Cardiac muscle cell (in vitro differentiated cells and primary cell): ENCODE measurements around the gene MFRP. TPM values are rescaled to one million over a fixed set of nuclear protein-coding genes. Genes with fewer than 3 reads are reported as not detected.

Experiments
- DNase-seq, 2 donors: peaks; one replicate each; pipeline versions ENCODE4 v3.0.0 to v3.0.0-alpha.2; 2010 to 2017; ENCODE audit warnings: low read depth in 1 of 2, low spot score in 1 of 2
- H3K27ac ChIP-seq: fragments of 200-600 bp; sonication (generic); 2 replicates; pipeline ENCODE4 v1.5.1; 2016
- H3K27me3 ChIP-seq: fragments of 200-600 bp; sonication (generic); 2 replicates; pipeline ENCODE4 v1.6.0; 2016; ENCODE audit warnings: control low read depth
- H3K36me3 ChIP-seq: fragments of 200-600 bp; sonication (generic); 2 replicates; pipeline ENCODE4 v1.5.1; 2016; ENCODE audit warnings: control low read depth
- H3K4me1 ChIP-seq: fragments of 200-600 bp; sonication (generic); 2 replicates; pipeline ENCODE4 v1.8.1; 2017; ENCODE audit warnings: low read depth, mild to moderate bottlenecking, mixed run types
- H3K4me3 ChIP-seq: fragments of 200-600 bp; sonication (generic); 2 replicates; pipeline ENCODE4 v1.5.1; 2016; ENCODE audit warnings: mild to moderate bottlenecking
- H3K9me3 ChIP-seq: fragments of 200-600 bp; sonication (generic); 2 replicates; pipeline ENCODE4 v1.5.1; 2017; ENCODE audit warnings: low read depth, mild to moderate bottlenecking, control low read depth
- polyA plus RNA-seq: library from polyadenylated mRNA; unstranded; fragments of >200 nt; fragmentation: Nextera tagmentation; extraction: Ambion mirVana; gene quantifications from 2 replicates; pipeline ENCODE4 v1.2.1, GENCODE V29; 2016
- total RNA-seq: library from RNA; depleted of rRNA; stranded (reverse); fragments of >200 nt; gene quantifications from 2 replicates; pipeline ENCODE4 v1.2.3, GENCODE V29; 2016
- TF ChIP-seq, protein P1 (sequence below): IDR thresholded peaks from 2 replicates; pipeline ENCODE4 v1.5.1; 2012; ENCODE audit warnings: low read depth, mild to moderate bottlenecking, low read length

The MFRP gene
- total and polyA plus RNA-seq, 2 experiments from 2014 or later, result not detected

- peaks cover 26% of the 10 kb centered on the region for H3K27me3 ChIP-seq
- TF ChIP-seq, protein P1, sequence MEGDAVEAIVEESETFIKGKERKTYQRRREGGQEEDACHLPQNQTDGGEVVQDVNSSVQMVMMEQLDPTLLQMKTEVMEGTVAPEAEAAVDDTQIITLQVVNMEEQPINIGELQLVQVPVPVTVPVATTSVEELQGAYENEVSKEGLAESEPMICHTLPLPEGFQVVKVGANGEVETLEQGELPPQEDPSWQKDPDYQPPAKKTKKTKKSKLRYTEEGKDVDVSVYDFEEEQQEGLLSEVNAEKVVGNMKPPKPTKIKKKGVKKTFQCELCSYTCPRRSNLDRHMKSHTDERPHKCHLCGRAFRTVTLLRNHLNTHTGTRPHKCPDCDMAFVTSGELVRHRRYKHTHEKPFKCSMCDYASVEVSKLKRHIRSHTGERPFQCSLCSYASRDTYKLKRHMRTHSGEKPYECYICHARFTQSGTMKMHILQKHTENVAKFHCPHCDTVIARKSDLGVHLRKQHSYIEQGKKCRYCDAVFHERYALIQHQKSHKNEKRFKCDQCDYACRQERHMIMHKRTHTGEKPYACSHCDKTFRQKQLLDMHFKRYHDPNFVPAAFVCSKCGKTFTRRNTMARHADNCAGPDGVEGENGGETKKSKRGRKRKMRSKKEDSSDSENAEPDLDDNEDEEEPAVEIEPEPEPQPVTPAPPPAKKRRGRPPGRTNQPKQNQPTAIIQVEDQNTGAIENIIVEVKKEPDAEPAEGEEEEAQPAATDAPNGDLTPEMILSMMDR, result no peak
- no peak for DNase-seq
These were observed 737 bp upstream of the MFRP start for GRCh38 chr11:119347242-119347641.

DNA sequence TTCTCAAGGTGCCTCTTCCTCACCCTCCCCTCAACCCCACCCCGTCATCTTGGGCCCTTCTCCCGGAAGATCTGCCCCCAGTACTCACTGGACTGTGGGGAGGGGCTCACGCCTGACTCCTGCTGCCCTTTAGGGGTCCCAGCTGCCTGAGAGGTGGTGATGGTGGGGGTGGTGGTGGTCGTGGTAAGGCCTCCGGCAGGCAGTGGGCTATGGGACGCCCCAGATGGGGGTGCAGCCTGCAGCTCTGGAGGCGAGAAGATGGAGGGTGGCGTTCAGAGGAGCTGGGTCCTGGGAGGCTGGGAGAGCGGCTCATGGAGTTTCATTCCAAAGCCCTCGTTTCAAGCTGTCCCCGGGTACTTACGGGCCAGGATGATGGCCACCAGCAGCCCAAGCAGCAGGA lies 820 bp downstream of the MFRP start:
- no peaks in the 10 kb centered on the region for H3K9me3 ChIP-seq
- H3K4me3 ChIP-seq, result no peak overlapping the region
- no peak for DNase-seq
- H3K27ac ChIP-seq, result no peak overlapping the region
- TF ChIP-seq, protein P1, result no peak
- H3K36me3 ChIP-seq, result no peaks in the 10 kb centered on the region
- peaks cover 42% of the 10 kb centered on the region for H3K27me3 ChIP-seq
- H3K4me1 ChIP-seq, result peaks cover 6% of the 10 kb centered on the region

More at GRCh38 chr11:119347242-119347641, 737 bp upstream of the MFRP start:
- Histone ChIP-seq H3K27ac (no peak overlapping the region), H3K4me3 (no peak overlapping the region), H3K4me1 (peaks cover 6% of the 10 kb centered on the region), H3K36me3 (no peaks in the 10 kb centered on the region), H3K9me3 (no peaks in the 10 kb centered on the region)

DNA sequence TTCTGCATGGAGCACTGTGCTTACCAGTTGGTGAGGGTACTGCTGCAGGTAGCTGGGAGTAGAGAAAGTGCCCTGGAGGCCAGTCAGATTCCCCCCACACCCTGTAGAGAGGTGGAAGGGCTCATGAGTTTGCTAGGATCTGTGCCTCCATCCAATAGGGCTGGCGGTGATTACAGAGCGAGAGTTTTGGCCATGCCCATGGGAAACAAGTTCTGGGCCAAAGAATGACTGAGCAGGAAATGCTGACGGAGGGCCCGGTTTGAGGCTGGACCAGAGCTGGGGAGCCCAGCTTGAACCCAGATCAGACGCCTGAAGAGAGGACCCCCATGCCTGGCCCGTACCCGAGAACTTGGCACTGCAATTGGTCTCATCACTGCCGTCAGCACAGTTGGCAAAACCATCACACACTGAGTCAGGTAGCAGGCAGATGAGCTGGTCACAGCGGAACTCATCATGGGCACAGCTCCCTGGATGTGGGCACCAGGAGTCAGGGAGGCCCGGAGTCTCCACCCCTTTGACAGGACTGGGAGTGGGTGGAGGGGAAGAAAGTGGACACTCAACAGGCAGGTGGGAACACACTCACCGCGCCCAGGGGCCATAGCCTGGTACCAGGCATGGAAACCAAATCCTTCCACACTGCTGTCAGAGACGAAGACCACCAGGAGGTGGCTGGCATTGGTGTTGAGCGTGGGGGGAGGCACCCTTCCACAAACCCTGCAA lies 2.1 kb downstream of the MFRP start:
- H3K36me3 ChIP-seq, result no peaks in the 10 kb centered on the region
- H3K27ac ChIP-seq, result no peak overlapping the region
- H3K27me3 ChIP-seq, result peaks cover 54% of the 10 kb centered on the region
- peaks cover 6% of the 10 kb centered on the region for H3K4me1 ChIP-seq
- DNase-seq, result no peak
- H3K9me3 ChIP-seq, result no peaks in the 10 kb centered on the region
- no peak overlapping the region for H3K4me3 ChIP-seq
- TF ChIP-seq, protein P1, result no peak

GRCh38 chr11:119343726-119344125 lies 2.8 kb downstream of the MFRP start:
- H3K4me1 ChIP-seq, result peaks cover 6% of the 10 kb centered on the region
- H3K9me3 ChIP-seq, result no peaks in the 10 kb centered on the region
- TF ChIP-seq, protein P1, result no peak
- DNase-seq, result no peak
- no peak overlapping the region for H3K27ac ChIP-seq
- peaks cover 59% of the 10 kb centered on the region for H3K27me3 ChIP-seq
- H3K36me3 ChIP-seq, result no peaks in the 10 kb centered on the region
- no peak overlapping the region for H3K4me3 ChIP-seq

GRCh38 chr11:119342362-119343130 lies 4.0 kb downstream of the MFRP start:
- Histone ChIP-seq H3K27ac (no peak overlapping the region), H3K4me3 (no peak overlapping the region), H3K4me1 (no peaks in the 10 kb centered on the region), H3K36me3 (no peaks in the 10 kb centered on the region), H3K27me3 (peaks cover 59% of the 10 kb centered on the region), H3K9me3 (no peaks in the 10 kb centered on the region)
- no peak for DNase-seq
- TF ChIP-seq, protein P1, result no peak
